ENCODE measurements around the gene CRHR1.

The CRHR1 gene

DNA sequence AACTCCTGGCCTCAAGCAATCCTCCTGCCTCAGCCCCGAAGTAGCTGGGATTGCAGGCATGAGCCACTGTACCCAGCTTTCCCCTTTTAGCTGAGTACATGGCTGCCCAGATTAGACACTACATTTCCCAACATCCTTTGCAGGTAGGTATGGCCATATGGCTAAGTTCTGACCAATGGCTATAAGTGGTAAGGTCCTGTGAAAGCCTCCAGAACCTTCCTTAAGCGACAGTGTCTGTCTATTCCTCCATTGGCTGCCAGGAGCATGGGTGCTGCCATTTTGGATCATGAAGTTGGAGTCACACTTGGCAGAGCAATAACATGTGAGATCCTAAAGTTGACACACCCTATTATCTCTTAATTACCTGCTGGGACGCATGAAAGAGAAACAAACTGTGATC is 24.4 kb upstream of the CRHR1 start:
- DNase-seq, result no peak

DNA sequence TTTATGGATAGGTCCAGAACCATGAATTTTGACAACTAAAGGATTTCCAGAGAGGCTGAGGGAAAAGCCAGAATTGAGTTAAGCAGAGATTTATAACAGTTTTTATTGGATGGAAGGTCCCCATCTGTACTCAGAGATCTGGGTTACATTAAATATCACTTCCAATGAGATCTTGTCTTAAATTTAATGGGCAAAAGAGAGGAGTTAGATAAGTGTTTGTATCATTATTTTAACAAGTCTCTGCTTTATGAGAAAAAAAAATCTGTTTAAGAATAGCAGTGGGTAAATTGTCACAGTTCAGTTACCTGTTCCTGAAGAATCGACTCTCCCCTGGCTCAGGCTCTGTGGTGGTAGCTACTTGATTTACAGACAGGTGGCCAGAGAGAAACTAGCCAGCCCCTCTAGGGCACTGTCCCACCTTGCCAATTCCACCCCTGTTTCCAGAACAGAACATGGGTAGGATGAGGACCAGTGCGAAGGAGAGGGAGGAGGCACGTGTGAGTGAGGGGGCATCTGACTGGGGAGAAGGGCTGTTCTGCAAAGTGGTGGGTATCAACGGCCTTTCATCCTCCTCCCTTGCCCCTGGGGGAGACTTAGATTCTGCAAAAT is 22.1 kb upstream of the CRHR1 start:
- DNase-seq, result no peak

DNA sequence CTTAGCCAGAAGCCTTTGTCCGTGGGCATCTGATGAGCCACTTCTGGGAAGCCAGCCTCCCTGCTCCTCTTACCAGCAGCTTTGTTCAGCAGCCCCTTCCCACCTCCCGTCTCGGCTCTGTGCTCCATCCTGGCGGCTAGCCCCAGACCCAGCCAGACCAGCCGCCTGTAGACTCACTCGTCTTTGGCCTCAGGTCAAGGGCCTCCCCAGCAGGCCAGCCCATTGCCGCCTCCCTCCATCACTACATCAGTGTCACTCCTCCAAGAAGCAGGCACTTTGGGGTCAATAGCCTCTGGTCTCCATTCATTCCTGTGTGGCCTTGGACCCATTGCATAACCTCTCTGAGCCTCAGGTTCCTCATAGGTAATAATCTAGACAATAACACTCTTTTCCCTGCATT is 20.9 kb upstream of the CRHR1 start:
- no peak for DNase-seq

DNA sequence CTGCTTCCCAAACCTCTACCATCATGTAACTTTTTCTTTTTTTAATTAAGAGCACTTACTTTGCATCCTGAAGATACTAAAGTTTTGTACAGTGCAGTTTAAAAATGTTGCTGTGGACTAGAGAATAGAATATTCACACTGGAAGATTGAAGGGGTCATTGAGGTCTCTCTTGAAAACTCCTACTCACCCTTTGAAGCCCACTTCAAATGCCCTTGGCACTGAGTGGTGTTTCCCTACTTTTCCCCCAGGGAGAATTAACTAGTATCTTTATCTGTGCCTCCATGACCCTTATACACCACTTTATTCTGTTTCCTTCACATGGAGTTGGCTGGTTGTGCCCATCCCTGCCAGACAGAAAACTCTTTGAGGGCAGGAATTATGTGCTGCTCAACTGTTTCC is 19.6 kb upstream of the CRHR1 start:
- DNase-seq, result no peak

DNA sequence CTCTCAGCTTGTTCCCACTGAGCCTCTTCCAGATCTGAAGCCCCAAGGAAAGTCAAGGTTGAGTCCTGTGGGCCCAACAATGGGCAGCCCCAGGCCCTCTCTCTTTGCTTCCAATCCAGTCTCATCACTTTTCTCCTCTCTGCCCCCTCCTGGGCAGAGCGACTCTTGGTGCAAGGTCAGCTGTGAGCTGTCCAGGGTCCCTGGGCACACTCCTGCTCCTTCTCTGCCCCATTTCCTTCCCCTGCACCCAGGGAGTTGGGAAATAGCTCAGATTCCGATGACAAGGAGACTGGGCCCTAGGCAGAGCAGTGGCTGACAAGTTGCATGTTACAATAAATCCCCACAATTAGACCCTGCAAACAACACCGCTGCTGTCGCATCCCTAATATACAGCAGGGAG is 16.1 kb upstream of the CRHR1 start:
- DNase-seq, result no peak

DNA sequence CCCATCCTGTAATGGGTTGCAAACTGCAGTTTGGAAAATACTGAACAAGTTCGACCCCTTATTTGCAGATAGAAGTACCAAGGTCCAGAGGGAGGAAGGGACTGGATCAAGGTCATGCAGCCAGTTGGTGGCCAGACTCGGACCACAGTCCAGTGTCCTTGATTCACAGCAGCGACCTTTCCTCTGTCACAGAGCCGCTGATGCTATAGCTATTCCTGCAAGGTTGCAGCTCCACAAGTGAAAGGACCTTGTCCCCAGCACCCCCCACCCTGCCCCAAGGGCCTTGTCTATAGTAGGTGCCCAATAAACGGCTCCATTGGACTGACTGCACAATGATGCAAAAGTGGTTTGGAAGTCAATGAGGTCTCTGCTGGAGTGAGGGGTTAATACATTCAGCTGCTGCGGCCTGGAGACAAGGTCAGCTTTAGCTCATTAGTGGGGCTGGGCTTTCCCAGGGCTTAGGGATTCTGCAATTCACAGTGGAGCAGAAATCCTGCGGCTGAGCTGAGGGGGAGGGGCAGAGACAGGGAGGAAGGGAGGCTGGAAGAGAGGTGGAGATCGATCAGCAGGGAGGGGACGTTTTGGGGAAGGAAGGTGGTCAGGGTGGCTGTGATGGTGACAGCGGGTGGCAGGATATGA is 13.4 kb upstream of the CRHR1 start:
- no peak for DNase-seq

DNA sequence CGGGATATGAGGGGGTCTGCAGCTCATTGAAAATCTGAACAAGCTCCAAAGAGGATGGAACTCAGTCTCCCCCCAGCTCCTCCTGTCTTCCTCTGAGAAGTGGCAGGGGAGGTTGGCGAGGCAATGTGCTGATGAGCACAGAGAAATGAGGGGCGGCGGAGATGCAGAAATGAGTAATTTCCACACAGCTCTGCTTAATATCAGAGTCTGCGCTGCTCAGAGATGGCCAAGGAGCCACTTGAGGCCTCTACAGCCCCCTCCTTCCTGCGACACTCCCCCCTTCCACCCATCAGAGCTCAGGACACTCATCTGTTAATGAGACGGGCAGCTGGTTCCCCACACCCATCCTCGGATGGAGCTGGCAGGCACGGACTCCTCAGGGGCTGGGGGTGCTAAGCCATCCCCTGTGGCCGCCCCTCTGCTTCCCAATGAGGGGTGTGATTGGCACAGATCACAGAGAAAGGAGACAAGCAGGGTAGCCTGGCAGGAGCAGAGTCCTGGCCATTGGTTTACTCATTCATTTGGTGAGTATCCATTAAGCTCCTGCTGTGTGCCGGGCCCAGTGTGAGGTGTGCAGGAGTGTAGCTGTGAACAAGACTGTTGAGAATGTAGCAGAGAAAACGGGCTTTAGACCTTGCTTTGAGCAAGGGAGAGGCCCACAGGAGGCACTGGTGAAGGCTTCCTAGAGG is 12.7 kb upstream of the CRHR1 start:
- no peak for DNase-seq

DNA sequence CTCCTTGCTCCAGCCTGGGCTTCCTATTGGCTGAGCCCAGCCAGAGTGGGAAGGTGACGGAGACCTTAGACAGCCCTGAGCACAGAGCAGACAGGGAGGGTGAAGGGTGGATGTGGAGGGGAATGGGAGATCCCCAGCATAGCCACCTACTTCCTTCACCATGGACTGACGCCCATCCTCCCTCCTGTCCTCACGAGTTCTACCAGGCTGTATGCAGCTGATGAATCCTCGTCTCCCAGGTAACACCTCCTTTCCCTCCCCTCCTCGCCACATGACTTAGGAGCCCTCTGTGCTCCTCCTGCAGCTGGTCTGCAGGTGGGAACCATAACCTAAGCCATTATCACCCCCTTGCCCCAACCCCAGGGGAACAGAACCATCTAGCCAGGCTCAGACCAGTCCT is 9.0 kb upstream of the CRHR1 start:
- DNase-seq, result peak; percentile 42

DNA sequence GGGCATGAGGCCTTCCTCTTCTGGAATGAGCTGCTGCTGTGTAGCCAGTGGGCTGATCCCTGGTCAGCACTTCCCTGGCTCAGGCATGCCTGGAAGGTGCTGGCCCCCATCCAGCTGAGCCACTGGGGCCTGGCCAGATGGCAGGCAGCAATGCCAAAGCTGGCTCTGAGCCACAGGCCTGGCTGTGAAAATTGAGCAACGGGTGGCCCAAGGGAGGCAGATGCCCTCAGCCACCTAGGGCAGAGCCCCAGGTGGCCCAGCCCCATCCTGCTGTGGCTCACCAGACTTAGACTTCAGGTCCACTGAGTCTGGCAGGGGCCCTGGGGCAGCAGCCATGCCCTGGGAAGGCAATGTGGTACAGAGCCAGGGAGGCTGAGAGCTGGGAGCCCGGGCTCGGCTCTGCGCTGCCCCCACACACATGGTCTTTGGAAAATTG is 8.5 kb upstream of the CRHR1 start:
- DNase-seq, result peak; percentile 40

DNA sequence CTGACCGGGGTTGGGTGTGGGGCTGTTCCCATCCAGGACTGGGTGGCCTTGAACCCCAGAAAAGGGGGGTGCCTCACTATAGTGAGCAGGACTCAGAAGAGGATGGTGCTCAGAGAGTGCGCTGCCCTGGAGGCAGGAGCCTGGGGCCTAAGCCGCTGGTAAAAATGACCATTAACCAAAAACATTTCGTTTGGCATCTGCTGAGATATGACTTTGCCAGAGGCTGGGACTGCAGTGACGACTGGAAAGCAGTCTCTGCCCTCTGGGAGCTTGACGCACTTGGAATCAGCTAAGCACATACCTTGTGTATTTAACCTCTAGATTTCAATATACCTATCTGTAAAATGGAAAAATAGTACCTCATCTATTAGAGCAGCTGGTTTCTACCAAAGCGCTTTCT is 7.2 kb upstream of the CRHR1 start:
- no peak for DNase-seq

DNA sequence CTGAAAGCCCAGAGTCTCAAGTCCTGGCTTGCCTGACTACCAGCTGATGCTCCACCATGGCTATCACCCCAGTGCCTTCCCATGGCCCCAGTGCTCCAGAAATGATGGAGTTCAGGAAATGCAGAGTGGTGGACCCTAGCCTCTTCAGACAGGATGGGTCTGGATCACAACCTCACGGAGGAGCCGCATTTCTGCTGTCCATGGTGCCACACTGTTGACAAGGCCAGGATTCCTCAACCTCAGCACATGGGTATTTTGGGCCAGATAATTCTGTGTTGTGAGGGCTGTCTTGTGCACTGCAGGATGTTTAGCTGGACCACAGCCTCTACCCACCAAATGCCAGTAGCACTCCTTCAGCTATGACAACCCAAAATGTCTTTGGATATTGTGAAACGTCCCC is 6.7 kb upstream of the CRHR1 start:
- DNase-seq, result no peak

DNA sequence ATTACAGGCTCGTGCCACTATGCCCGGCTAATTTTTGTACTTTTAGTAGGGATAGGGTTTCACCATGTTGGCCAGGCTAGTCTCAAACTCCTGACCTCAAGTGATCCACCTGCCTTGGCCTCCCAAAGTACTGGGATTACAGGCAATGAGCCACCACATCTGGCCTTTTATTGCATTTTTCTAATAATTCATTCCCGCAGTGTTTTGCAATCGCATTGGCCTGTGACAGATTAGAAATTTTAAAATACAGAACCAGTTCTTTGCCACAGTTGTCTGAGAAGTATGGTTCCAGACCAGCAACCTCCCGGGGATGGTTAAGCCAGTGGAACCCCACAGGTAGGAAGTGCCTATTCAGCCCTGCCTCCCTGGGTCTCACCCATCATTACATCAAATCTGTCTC is 3.2 kb upstream of the CRHR1 start:
- no peak for DNase-seq

DNA sequence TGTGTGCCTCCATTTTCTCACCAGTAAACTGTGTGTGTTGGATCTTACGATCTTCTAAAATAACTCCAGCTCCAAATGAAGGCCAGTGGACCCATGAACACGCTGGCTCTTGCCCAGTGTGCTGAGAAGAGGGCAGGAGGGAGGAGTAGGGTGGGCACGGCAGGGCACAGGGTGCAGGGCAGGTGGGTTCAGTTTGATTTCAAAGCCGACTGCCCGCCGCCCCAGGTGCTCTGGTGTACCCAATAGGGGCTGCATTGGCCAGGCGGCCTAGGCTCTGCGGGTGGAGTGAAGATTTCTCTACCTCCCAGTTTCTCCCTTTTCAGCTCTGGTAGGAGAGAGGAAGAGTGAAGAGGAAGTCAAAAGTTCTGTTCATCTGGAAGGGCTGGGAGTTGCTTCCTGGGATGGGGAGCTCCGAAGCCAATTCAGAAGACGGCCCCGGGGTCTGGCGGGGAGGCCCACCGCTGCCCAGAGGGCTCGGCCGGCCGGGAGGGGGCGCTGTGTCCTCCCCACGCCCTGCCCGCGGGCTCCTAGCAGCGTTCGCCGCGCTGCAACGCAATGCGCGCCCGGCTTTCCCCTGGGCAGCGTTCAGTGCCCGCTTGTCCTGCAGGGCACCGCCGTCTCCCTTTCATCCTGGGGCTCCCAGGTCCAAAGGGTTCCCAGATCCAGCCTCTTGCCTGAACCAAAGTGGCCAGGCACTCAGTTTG is 1.1 kb upstream of the CRHR1 start:
- peak; percentile 28 for DNase-seq

DNA sequence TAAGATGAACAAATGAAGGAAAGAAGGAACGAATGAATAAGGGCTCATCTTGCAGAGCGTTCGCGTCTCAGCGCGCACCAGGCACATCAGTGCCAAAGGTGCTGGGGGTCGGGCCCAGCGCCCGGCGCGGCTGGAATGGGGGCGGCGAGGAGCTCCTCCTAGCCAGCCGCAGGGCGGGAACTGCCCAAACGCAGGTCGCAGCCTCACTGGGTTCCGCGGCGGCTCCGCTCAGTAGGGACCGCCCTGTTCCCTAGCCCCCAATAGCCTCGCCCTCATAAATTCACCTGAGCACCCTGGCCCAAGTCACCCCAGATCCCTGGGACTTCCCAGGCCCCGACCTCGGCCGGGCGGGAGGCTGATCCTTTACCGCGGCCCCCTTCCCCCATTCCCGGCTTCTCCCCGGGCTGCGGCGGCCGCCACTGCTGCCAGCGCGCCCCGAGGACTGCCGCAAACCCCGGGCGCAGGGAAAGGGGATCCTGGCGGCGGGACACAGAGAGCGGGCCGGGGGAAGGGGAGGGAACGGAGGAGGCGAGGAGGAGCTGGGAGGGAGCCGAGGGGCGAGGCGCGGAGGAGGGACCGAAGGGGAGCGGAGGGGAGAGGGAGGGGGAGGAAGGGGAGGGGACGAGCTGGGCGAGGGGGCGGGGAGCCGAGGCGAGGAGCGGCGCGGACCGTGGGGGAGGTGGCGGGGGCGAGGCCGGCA is 377 bp upstream of the CRHR1 start:
- peak; percentile 34 for DNase-seq

DNA sequence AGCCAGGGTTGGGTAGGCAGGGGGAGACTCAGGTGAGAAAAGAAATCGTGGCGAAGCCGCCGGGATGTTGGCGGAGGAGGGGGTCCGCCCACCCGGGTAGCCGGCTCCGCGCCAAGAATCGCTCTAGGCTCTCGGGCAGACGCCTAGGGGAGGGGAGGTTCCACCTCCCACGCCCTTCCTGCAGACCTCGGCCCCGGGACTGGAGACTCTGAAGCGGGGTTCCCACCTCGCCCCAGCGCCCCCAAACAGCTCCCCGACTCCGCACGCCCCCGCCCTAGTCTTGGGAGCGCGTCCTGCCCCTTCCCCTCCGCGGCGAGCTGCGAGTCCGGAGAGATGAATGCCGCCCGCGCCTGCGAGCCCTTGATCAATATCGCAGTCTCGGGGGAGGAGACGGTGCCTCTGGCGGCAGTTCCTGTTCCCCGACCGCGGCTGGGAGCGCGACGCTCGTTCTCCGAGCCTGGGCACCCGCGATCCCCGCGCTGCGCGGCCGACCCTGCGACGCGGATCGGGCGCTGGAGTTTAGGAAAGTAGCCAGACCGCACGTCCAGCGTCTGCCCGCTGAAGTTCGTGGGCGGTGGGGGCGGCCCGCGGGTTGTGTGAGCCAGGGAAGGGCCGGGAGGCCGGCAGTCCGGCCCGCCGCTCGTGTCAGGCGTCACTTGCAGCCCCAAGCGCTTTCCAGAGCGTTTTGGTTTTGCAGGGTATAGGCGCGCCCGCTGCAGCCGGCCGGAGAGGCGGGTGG is 790 bp downstream of the CRHR1 start:
- peak; percentile 59 for DNase-seq

DNA sequence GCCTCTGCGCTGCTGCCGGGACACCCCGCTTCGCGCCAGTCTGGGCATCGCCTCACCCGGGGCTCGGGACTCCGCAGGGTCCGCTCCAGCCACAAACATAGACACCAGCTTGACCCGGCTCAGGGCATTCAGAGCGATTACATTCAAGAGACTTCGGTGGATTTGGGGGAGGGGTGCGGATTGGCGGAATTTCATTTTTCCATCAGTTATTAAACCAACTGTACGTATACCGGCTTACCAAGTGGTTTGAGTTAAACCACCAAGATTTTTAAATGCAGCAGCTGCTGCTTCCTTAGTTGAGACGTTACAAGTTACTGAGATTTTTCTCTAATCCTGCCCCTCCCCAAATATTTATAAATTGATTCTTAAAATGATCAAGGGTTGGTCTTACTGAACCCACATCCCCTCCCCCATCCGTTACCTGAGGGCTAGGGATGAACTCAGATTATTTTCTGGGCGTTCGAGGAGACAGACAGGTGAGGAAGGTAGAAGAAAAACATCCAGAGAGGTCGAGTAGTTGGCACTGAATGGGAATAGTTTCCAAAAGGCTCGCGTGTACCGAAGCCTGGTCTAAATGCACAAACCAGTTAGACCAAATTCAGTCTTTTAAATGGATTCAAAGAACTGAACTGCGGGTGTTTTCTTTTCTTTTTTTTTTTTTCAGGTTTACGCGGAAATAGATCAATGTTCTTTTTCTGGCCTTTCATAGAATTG is 1.5 kb downstream of the CRHR1 start:
- DNase-seq, result no peak

DNA sequence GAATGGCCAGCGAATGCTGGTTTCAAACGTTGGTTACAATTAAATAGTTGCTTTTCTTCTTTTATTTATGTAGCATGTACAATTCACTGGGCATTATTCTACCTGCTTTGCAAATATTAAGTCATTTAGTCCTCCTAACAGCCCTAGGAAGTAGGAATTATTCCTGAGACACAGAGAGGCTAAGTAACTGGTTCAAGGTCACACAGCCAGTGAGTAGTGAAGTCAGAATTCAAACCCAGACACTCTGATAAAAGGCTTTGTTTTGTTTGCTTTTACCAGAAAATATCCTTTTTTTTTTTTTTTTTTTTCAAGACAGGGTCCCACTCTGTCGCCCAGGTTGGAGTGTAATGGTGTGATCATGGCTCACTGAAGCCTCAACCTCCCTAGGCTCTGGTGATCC is 2.2 kb downstream of the CRHR1 start:
- no peak for DNase-seq

DNA sequence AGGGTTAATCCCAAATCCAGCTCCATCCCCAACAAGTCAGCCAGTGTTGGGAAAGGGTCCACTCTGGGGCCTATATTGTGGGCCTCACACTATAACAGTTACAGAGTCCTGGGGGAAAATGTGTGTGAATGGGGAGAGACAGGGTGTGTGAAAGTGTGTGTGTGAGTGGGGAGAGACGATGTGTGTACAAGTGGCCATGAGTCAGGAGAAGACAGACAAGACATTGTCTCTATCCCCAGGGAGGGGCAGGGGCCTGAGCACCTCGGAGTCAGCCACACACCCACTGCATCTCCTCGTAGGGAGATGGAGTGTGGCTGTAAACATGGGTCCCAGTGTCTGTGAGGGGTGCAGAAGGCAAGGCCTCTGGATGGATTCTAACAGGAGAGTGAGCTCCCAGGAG is 2.9 kb downstream of the CRHR1 start:
- DNase-seq, result no peak

DNA sequence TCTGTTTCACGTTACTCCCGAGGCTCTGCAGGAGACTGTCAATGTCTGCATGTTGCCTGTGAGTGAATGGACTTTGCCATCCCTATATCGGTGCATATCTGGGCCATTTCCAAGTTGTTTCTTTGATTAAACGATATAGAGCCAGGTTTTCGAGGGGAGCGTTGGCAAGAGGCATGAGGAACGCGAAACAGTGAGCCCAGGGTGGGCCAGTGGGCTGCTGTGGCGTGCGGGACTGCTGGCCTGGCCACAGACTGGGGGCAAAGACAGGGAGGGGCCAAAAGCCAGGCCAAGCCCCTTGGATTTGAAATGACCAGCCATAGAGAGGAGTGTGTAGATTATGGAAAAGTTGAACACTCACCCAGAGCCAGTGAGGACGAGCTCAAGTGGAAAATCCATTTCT is 3.5 kb downstream of the CRHR1 start:
- no peak for DNase-seq

DNA sequence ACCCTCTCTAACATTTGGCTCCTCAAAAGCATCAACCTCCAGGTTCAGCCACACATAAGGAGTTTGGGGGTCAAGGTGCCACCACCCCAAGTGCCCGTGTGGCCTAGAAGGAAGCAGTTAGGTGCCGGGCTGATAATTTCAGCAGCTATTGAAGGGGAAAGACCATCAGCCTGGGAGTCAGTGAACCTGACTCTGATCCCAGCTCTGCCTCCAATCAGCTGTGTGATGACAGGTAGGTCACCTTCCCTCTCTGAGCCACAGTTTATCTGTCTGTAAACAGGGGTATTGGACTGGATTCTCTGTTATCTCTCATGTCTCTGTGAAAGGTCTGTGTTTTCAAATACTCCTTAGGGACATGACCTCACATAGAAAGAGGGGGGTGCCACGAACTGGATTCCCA is 3.9 kb downstream of the CRHR1 start:
- no peak for DNase-seq

DNA sequence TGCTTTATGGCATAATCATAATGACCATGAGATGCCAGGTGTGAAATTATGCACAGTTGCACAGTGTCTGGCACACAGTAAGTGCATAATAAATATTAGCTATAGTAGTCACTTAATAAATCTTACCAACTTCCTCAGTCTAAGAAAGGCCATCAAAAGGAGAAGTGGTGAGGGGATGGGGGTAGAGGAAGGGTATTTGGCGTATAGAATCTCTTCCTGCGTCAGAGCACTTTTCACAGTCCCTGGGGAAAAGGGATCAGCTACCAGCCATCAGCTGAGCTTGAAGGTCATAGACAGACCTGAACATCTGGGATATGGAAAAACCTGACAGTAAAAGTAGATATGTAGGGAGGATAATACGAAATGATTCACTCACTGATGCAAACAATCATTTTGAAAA is 5.8 kb downstream of the CRHR1 start:
- no peak for DNase-seq
